Measurements from ENCODE around the gene PVRIG.

DNA sequence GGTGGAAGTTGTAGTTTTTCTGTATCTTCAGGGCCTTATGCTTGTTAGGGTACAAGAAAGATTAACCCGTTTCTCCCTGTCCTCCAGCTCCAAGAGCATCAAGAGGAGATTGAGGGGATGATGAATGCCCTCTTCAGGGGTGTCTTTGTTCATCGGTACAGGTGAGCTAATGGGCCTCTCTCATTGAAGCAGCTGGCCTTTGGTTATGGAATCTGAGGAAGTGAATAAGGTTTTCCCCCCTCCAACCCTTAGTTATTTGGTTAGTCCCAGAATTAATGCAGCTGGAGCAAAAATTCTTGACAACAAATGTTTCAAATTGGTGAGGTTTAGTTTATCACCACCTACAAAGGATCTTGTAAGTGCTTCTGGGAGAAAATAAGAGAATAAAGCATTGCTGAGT lies 24.5 kb upstream of the PVRIG start:
- TF ChIP-seq, protein P1, sequence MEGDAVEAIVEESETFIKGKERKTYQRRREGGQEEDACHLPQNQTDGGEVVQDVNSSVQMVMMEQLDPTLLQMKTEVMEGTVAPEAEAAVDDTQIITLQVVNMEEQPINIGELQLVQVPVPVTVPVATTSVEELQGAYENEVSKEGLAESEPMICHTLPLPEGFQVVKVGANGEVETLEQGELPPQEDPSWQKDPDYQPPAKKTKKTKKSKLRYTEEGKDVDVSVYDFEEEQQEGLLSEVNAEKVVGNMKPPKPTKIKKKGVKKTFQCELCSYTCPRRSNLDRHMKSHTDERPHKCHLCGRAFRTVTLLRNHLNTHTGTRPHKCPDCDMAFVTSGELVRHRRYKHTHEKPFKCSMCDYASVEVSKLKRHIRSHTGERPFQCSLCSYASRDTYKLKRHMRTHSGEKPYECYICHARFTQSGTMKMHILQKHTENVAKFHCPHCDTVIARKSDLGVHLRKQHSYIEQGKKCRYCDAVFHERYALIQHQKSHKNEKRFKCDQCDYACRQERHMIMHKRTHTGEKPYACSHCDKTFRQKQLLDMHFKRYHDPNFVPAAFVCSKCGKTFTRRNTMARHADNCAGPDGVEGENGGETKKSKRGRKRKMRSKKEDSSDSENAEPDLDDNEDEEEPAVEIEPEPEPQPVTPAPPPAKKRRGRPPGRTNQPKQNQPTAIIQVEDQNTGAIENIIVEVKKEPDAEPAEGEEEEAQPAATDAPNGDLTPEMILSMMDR (IDR thresholded peaks at IDR 0.05; ENCODE audit: insufficient read depth, low read length) = no peak
- TF ChIP-seq, protein P2, sequence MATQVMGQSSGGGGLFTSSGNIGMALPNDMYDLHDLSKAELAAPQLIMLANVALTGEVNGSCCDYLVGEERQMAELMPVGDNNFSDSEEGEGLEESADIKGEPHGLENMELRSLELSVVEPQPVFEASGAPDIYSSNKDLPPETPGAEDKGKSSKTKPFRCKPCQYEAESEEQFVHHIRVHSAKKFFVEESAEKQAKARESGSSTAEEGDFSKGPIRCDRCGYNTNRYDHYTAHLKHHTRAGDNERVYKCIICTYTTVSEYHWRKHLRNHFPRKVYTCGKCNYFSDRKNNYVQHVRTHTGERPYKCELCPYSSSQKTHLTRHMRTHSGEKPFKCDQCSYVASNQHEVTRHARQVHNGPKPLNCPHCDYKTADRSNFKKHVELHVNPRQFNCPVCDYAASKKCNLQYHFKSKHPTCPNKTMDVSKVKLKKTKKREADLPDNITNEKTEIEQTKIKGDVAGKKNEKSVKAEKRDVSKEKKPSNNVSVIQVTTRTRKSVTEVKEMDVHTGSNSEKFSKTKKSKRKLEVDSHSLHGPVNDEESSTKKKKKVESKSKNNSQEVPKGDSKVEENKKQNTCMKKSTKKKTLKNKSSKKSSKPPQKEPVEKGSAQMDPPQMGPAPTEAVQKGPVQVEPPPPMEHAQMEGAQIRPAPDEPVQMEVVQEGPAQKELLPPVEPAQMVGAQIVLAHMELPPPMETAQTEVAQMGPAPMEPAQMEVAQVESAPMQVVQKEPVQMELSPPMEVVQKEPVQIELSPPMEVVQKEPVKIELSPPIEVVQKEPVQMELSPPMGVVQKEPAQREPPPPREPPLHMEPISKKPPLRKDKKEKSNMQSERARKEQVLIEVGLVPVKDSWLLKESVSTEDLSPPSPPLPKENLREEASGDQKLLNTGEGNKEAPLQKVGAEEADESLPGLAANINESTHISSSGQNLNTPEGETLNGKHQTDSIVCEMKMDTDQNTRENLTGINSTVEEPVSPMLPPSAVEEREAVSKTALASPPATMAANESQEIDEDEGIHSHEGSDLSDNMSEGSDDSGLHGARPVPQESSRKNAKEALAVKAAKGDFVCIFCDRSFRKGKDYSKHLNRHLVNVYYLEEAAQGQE (IDR thresholded peaks at IDR 0.05; ENCODE audit: insufficient replicate concordance, low read depth) = no peak
- TF ChIP-seq POLR2AphosphoS5 (IDR thresholded peaks at IDR 0.05; ENCODE audit: low read depth) = no peak
- TF ChIP-seq GABPA (IDR thresholded peaks at IDR 0.05; ENCODE audit: low read depth) = no peak
- TF ChIP-seq SPI1 (IDR thresholded peaks at IDR 0.05; ENCODE audit: borderline replicate concordance, low read depth) = no peak

Data from HL-60 (cell line).